B cell (primary cell): ENCODE data around the gene ARHGEF33. TPM values are rescaled to one million over a fixed set of nuclear protein-coding genes. Genes with fewer than 3 reads are reported as not detected.

ENCODE experiments used
- ATAC-seq: fragments of 200-7000 bp; cut with Tn5 transposase; one replicate; pipeline ENCODE4 v1.10.0; 2021; ENCODE audit warnings: low read depth, mild to moderate bottlenecking, moderate number of reproducible peaks, moderate library complexity
- CTCF ChIA-PET: fragments of 350-600 bp; sonication (Branson Sonifier 250); formaldehyde crosslinking; loops from one replicate; lab custom pipeline; 2021; ENCODE audit warnings: antibody characterized with exemption, inconsistent platforms; lab: Charles Lee
- POLR2A ChIA-PET: fragments of 350-600 bp; sonication (Branson Sonifier 250); formaldehyde crosslinking; loops from one replicate; lab custom pipeline; 2021; ENCODE audit warnings: antibody characterized with exemption; lab: Charles Lee
- DNase-seq: peaks from one replicate; pipeline ENCODE4 v3.0.0; 2013
- H2AFZ ChIP-seq: 2 replicates; pipeline ENCODE4 v1.6.1; 2012; ENCODE audit warnings: mild to moderate bottlenecking, low read depth, low read length; ENCODE audit not compliant: insufficient read depth, poor library complexity, severe bottlenecking
- H3K27ac ChIP-seq, 2 donors: 1 replicate in 1 of 2; 2 replicates in 1 of 2; pipeline ENCODE4 v1.5.1; 2012 to 2013; ENCODE audit warnings: low read length in 2 of 2, mild to moderate bottlenecking in 2 of 2, moderate library complexity in 1 of 2
- H3K27me3 ChIP-seq, 4 experiments: fragments of 200-600 bp in 1 of 4; sonication (generic) in 1 of 4; replicated peaks in 1 of 4; 1 replicate in 2 of 4; 2 replicates in 2 of 4; pipeline versions ENCODE4 v1.6.1 to v1.7.0; 2013 to 2016; ENCODE audit warnings: low read length in 3 of 4, mild to moderate bottlenecking in 2 of 4, mixed read lengths in 1 of 4, moderate library complexity in 1 of 4; ENCODE audit not compliant: insufficient read depth in 4 of 4, control insufficient read depth in 3 of 4; ENCODE audit errors: control extremely low read depth in 1 of 4
- H3K36me3 ChIP-seq, 2 experiments: replicated peaks in 1 of 2; 1 replicate in 1 of 2; 2 replicates in 1 of 2; pipeline versions ENCODE4 v1.6.1 to v1.7.1; 2013; ENCODE audit warnings: low read length in 1 of 2; ENCODE audit not compliant: insufficient read depth in 2 of 2, control insufficient read depth in 1 of 2; ENCODE audit errors: control extremely low read depth in 1 of 2, extremely low read depth in 1 of 2
- H3K4me1 ChIP-seq, 2 donors: fragments of 200-600 bp in 1 of 2; sonication (generic) in 1 of 2; 1 replicate in 1 of 2; 2 replicates in 1 of 2; pipeline versions ENCODE4 v1.5.1 to v1.6.1; 2013 to 2017; ENCODE audit warnings: low read length in 2 of 2; ENCODE audit not compliant: control insufficient read depth in 2 of 2, insufficient read depth in 2 of 2
- H3K4me2 ChIP-seq: replicated peaks from 2 replicates; pipeline ENCODE3; 2012; ENCODE audit warnings: mild to moderate bottlenecking, low read depth, low read length; ENCODE audit not compliant: poor library complexity, severe bottlenecking
- H3K4me3 ChIP-seq, 5 experiments: fragments of 200-600 bp in 1 of 5; sonication (generic) in 1 of 5; 1 replicate in 3 of 5; 2 replicates in 2 of 5; pipeline versions ENCODE4 v1.5.1 to v1.7.0; 2011 to 2016; ENCODE audit warnings: low read length in 4 of 5, mild to moderate bottlenecking in 4 of 5, low read depth in 2 of 5, control low read depth in 1 of 5, moderate library complexity in 1 of 5; ENCODE audit not compliant: insufficient read depth in 1 of 5; ENCODE audit errors: control extremely low read depth in 1 of 5, extremely low read depth in 1 of 5
- H3K79me2 ChIP-seq: fragments of 200-600 bp; sonication (generic); one replicate; pipeline ENCODE4 v1.6.0; 2016; ENCODE audit warnings: low read length; ENCODE audit not compliant: control insufficient read depth, insufficient read depth
- H3K9ac ChIP-seq: fragments of 200-600 bp; sonication (generic); 2 replicates; pipeline ENCODE4 v1.6.1; 2017; ENCODE audit warnings: mild to moderate bottlenecking, low read length, moderate library complexity
- H3K9me3 ChIP-seq, 3 donors: one replicate each; pipeline versions ENCODE4 v1.6.1 to v1.7.1; 2013; ENCODE audit warnings: low read length in 2 of 3; ENCODE audit not compliant: control insufficient read depth in 2 of 3, insufficient read depth in 1 of 3; ENCODE audit errors: control extremely low read depth in 1 of 3
- H4K20me1 ChIP-seq: 2 replicates; pipeline ENCODE4 v1.6.0; 2012; ENCODE audit warnings: mild to moderate bottlenecking, low read length; ENCODE audit not compliant: insufficient read depth, control insufficient read depth, poor library complexity, severe bottlenecking
- H3K27ac Mint-ChIP-seq: one replicate; pipeline ENCODE4 v1.8.0; 2021; ENCODE audit warnings: mixed read lengths
- H3K27me3 Mint-ChIP-seq: one replicate; pipeline ENCODE4 v1.8.0; 2021; ENCODE audit warnings: mixed read lengths
- H3K4me1 Mint-ChIP-seq: one replicate; pipeline ENCODE4 v1.8.0; 2021; ENCODE audit warnings: mixed read lengths
- H3K4me3 Mint-ChIP-seq: one replicate; pipeline ENCODE4 v1.8.0; 2021; ENCODE audit warnings: mixed read lengths
- H3K9me3 Mint-ChIP-seq: one replicate; pipeline ENCODE4 v1.8.0; 2022; ENCODE audit warnings: mixed read lengths; ENCODE audit not compliant: insufficient read depth
- EZH2 ChIP-seq: IDR thresholded peaks from 2 replicates; pipeline ENCODE4 v1.6.1; 2012; ENCODE audit warnings: borderline replicate concordance, low read depth, mild to moderate bottlenecking, moderate library complexity, low read length; ENCODE audit not compliant: insufficient read depth, poor library complexity, severe bottlenecking
- WGBS: methylation state at CpG from one replicate; pipeline ENCODE4 v1.1.5; 2013; ENCODE audit warnings: missing lambda C conversion rate; ENCODE audit not compliant: insufficient coverage; 5-methylcytosine and 5-hydroxymethylcytosine counted together
- intact Hi-C: fragments of 100-400 bp; cut with micrococcal nuclease; formaldehyde crosslinking; loops from one replicate; pipeline ENCODE4 v1.10.0; 2022
- polyA plus RNA-seq: library from polyadenylated mRNA; depleted of rRNA; stranded (reverse); fragments of >200 nt; gene quantifications from 2 replicates; pipeline ENCODE4 v1.2.3, GENCODE V29; 2012
- total RNA-seq, 2 donors: library from RNA; stranded (reverse); fragments of 120-200 nt in 1 of 2; gene quantifications; 1 replicate in 1 of 2; 2 replicates in 1 of 2; pipeline versions ENCODE4 v1.2.3 to v1.2.4, GENCODE V29; 2013 to 2022
- TF ChIP-seq, protein P1 (sequence below): fragments of 200-600 bp; IDR thresholded peaks from one replicate; pipeline ENCODE4 v1.8.0; 2022; ENCODE audit warnings: antibody characterized with exemption, mild to moderate bottlenecking

Gene ARHGEF33
- total and polyA plus RNA-seq, 2 donors (not counting 1 experiment from before 2014, with no cell fraction given) = 0.04 to 0.20 TPM

- H3K9ac ChIP-seq = no peak overlapping the region
- H3K4me2 ChIP-seq = no peak overlapping the region
- H4K20me1 ChIP-seq = no peaks in the 10 kb centered on the region
- ATAC-seq = no peak
- H3K36me3 ChIP-seq = no peaks in the 10 kb centered on the region
- ChIA-PET CTCF (interaction anchor here (1.2 kb wide), 1 partner anchor 24 kb away, joined by 5 read pairs; no protein-coding TSS in a partner anchor), POLR2A (no interaction called here)
- no peak overlapping the region for H2AFZ ChIP-seq
- H3K79me2 ChIP-seq = no peaks in the 10 kb centered on the region
- no peak overlapping the region for H3K4me3 Mint-ChIP-seq
- 100% methylated on average over 2 of the region's 4 CpGs for WGBS
- TF ChIP-seq, protein P1, sequence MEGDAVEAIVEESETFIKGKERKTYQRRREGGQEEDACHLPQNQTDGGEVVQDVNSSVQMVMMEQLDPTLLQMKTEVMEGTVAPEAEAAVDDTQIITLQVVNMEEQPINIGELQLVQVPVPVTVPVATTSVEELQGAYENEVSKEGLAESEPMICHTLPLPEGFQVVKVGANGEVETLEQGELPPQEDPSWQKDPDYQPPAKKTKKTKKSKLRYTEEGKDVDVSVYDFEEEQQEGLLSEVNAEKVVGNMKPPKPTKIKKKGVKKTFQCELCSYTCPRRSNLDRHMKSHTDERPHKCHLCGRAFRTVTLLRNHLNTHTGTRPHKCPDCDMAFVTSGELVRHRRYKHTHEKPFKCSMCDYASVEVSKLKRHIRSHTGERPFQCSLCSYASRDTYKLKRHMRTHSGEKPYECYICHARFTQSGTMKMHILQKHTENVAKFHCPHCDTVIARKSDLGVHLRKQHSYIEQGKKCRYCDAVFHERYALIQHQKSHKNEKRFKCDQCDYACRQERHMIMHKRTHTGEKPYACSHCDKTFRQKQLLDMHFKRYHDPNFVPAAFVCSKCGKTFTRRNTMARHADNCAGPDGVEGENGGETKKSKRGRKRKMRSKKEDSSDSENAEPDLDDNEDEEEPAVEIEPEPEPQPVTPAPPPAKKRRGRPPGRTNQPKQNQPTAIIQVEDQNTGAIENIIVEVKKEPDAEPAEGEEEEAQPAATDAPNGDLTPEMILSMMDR = no peak
- no peak for TF ChIP-seq EZH2
- H3K27me3 ChIP-seq = no peaks in the 10 kb centered on the region
- no peak overlapping the region for H3K27ac Mint-ChIP-seq
- H3K9me3 Mint-ChIP-seq = no peaks in the 10 kb centered on the region
- H3K27ac ChIP-seq = no peak overlapping the region
- no peaks in the 10 kb centered on the region for H3K4me1 Mint-ChIP-seq
- no peaks in the 10 kb centered on the region for H3K4me1 ChIP-seq
- H3K9me3 ChIP-seq = no peaks in the 10 kb centered on the region
- H3K4me3 ChIP-seq = no peak overlapping the region
- intact Hi-C loops = no loop called here
- DNase-seq = no peak
- H3K27me3 Mint-ChIP-seq = no peaks in the 10 kb centered on the region
Observed at GRCh38 chr2:38971377-38971776, 81.7 kb downstream of the ARHGEF33 start.

DNA sequence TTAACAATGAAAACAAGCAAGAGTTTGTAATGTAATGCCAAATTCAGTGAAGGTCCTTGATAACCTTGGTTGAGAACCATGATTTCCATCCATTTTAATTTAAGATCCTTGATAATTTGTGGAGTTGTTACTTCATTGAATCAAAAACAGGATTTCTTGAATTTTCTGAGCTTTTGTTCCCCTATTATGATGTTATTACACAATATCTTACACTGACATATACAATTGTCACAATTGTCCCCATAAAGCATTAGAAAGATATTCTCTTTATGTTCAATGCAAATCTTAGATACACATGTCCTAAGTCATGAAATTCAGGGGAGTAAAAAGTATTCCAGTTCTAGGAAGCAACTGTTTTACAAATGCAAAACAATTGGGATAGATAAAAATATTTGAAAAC, 83.6 kb downstream of the ARHGEF33 start:
- DNase-seq (no peak), ATAC-seq (no peak)
- Histone ChIP-seq H2AFZ (no peak overlapping the region), H3K36me3 (no peaks in the 10 kb centered on the region), H3K4me1 (no peaks in the 10 kb centered on the region), H3K9me3 (no peaks in the 10 kb centered on the region), H3K27ac (no peak overlapping the region), H3K4me3 (no peak overlapping the region), H3K79me2 (no peaks in the 10 kb centered on the region), H3K27me3 (no peaks in the 10 kb centered on the region), H3K9ac (no peak overlapping the region), H4K20me1 (no peaks in the 10 kb centered on the region), H3K4me2 (no peak overlapping the region)
- H3K4me3 Mint-ChIP-seq = no peak overlapping the region
- intact Hi-C loops = no loop called here
- no peak for TF ChIP-seq EZH2
- TF ChIP-seq, protein P1 = no peak
- POLR2A ChIA-PET = no interaction called here
- no peak overlapping the region for H3K27ac Mint-ChIP-seq
- no peaks in the 10 kb centered on the region for H3K4me1 Mint-ChIP-seq
- no peaks in the 10 kb centered on the region for H3K27me3 Mint-ChIP-seq
- CTCF ChIA-PET = no interaction called here
- H3K9me3 Mint-ChIP-seq = no peaks in the 10 kb centered on the region
